Peyer's patch (tissue), 4 donors: ENCODE measurements around the gene LUC7L3. TPM values are rescaled to one million over a fixed set of nuclear protein-coding genes. Genes with fewer than 3 reads are reported as not detected.

ENCODE experiments used
- DNase-seq, 3 donors: peaks; one replicate each; pipeline ENCODE4 v3.0.0-alpha.2; 2017 to 2019
- H3K27ac ChIP-seq, 4 donors: fragments of 200-600 bp; sonication (generic); one replicate each; pipeline ENCODE4 v1.5.1; 2016 to 2019
- H3K27me3 ChIP-seq, 2 donors: fragments of 200-600 bp; sonication (generic); one replicate each; pipeline ENCODE4 v1.5.1; 2019
- H3K36me3 ChIP-seq, 3 donors: fragments of 200-600 bp; sonication (generic); one replicate each; pipeline ENCODE4 v1.5.1; 2016 to 2019
- H3K4me1 ChIP-seq, 4 donors: fragments of 200-600 bp; sonication (generic); one replicate each; pipeline ENCODE4 v1.5.1; 2016 to 2019
- H3K4me3 ChIP-seq, 4 donors: fragments of 200-600 bp; sonication (generic); 1 replicate in 3 of 4; 2 replicates in 1 of 4; pipeline ENCODE4 v1.5.1; 2016 to 2019; ENCODE audit warnings: mild to moderate bottlenecking in 1 of 4
- H3K9me3 ChIP-seq, 4 donors: fragments of 200-600 bp; sonication (generic); one replicate each; pipeline ENCODE4 v1.5.1; 2016 to 2019; ENCODE audit warnings: mild to moderate bottlenecking in 1 of 4
- POLR2A ChIP-seq, 2 donors: fragments of 450-650 bp; IDR thresholded peaks; one replicate each; pipeline ENCODE4 v1.5.1; 2017; ENCODE audit warnings: antibody characterized with exemption in 2 of 2, mild to moderate bottlenecking in 2 of 2, moderate library complexity in 2 of 2
- total RNA-seq, 4 donors: library from RNA; depleted of rRNA; stranded (reverse); fragments of >200 nt; gene quantifications; one replicate each; pipeline ENCODE4 v1.1.0, GENCODE V29; 2016
- TF ChIP-seq, protein P1 (sequence below), 6 experiments: fragments of 450-650 bp in 4 of 6; fragments of 200-600 bp in 2 of 6; sonication (generic) in 1 of 6; IDR thresholded peaks; one replicate each; pipeline ENCODE4 v1.5.1; 2017 to 2019; ENCODE audit warnings: antibody characterized with exemption in 6 of 6, mild to moderate bottlenecking in 3 of 6, moderate library complexity in 1 of 6

The LUC7L3 gene
- total RNA-seq, 4 donors from 2014 or later: 77.2 to 1,326 (median 139) TPM

DNA sequence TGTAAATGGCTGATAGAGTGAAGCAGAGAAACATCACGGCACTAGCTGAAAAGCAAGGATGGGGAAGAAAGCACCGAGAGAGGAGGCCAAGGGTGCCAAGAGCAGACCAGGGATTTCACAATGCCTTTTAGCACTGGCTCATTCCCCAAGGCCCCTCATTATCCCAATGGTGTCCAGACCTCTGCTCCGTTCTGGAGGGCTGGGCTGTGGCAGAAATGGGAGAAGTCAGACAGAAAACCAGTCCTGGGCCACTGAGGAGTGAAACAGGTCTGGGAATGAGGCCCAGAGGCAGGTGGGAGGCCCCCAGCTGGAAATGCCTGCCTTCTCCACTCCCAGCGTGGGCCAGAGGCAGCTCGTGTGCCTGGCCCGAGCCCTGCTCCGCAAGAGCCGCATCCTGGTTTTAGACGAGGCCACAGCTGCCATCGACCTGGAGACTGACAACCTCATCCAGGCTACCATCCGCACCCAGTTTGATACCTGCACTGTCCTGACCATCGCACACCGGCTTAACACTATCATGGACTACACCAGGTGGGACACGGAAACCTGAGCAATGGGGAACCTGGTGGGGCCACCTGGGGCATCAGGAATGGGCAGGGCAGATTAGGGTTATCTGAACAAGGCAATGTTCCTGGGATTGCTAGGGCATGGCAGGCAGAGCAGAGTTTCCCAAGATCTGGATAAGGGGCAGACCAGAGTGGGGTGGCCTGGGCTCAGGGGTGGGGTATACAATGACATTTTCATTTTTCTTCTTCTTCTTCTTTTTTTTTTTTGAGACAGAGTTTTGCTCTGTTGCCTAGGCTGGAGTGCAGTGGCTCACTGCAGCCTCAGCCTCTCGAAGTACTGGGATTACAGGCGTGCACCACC, 32.0 kb upstream of the LUC7L3 start:
- no peak for TF ChIP-seq POLR2A (IDR thresholded peaks at IDR 0.05)
- TF ChIP-seq, protein P1, sequence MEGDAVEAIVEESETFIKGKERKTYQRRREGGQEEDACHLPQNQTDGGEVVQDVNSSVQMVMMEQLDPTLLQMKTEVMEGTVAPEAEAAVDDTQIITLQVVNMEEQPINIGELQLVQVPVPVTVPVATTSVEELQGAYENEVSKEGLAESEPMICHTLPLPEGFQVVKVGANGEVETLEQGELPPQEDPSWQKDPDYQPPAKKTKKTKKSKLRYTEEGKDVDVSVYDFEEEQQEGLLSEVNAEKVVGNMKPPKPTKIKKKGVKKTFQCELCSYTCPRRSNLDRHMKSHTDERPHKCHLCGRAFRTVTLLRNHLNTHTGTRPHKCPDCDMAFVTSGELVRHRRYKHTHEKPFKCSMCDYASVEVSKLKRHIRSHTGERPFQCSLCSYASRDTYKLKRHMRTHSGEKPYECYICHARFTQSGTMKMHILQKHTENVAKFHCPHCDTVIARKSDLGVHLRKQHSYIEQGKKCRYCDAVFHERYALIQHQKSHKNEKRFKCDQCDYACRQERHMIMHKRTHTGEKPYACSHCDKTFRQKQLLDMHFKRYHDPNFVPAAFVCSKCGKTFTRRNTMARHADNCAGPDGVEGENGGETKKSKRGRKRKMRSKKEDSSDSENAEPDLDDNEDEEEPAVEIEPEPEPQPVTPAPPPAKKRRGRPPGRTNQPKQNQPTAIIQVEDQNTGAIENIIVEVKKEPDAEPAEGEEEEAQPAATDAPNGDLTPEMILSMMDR (IDR thresholded peaks at IDR 0.05): no peak
- Histone ChIP-seq H3K4me1 (peaks cover 0 to 82% (median 14%) of the 10 kb centered on the region in 4 donors), H3K4me3 (no peak overlapping the region), H3K36me3 (no peaks in the 10 kb centered on the region), H3K9me3 (no peaks in the 10 kb centered on the region), H3K27me3 (no peaks in the 10 kb centered on the region), H3K27ac (peak overlapping the region in 3 of 4 donors; percentile 67 to 91 (median 89))
- no peak for DNase-seq

DNA sequence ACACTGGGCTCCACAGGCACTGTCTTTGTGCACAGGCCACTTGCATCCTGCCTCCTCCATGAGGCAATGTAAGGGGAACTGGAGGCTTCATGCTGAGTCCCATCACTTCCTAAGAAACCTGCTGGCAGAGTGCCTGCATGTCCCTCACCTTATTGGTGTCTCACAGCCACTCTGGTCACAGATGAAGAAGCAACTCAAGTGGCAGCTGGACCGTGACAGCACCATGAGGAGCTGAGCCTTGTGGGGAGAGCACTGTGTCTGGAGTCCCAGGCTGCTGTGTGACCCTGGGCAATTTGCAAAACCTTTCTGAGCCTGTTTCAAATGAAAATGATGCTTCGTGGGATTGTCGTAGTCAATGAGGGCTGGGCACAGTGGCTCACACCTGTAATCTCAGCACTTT, 31.2 kb upstream of the LUC7L3 start:
- Histone ChIP-seq H3K27me3 (no peaks in the 10 kb centered on the region), H3K4me1 (peaks cover 0 to 88% (median 14%) of the 10 kb centered on the region in 4 donors), H3K4me3 (no peak overlapping the region), H3K36me3 (no peaks in the 10 kb centered on the region), H3K27ac (no peak overlapping the region), H3K9me3 (no peaks in the 10 kb centered on the region)
- no peak for DNase-seq
- no peak for TF ChIP-seq POLR2A (IDR thresholded peaks at IDR 0.05)
- TF ChIP-seq, protein P1 (IDR thresholded peaks at IDR 0.05): no peak

DNA sequence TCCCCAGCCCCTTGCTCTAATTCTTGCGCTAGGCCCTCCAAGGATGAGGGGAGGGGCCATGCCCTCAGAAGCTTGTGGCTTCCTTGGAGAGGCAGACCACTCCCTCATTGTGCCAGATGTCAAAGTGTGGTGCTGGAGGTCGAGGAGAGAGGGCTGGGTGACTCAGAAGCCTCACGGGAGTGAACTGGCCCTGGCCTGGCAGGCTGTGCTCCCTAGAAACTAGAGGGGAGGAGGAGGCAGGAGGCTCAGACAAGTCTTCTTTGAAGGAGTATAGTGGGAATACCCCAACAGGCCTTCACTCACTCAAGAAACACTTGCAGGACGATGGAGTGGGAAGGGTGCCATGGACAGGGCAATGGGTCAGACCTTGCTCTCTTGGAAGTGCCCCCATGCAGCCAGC, 30.2 kb upstream of the LUC7L3 start:
- Histone ChIP-seq H3K27me3 (no peaks in the 10 kb centered on the region), H3K27ac (peak overlapping the region in 1 of 4 donors; percentile 85), H3K4me3 (no peak overlapping the region), H3K4me1 (peaks cover 0 to 85% (median 14%) of the 10 kb centered on the region in 4 donors), H3K9me3 (no peaks in the 10 kb centered on the region), H3K36me3 (no peaks in the 10 kb centered on the region)
- DNase-seq: no peak
- TF ChIP-seq, protein P1 (IDR thresholded peaks at IDR 0.05): no peak
- TF ChIP-seq POLR2A (IDR thresholded peaks at IDR 0.05): no peak

DNA sequence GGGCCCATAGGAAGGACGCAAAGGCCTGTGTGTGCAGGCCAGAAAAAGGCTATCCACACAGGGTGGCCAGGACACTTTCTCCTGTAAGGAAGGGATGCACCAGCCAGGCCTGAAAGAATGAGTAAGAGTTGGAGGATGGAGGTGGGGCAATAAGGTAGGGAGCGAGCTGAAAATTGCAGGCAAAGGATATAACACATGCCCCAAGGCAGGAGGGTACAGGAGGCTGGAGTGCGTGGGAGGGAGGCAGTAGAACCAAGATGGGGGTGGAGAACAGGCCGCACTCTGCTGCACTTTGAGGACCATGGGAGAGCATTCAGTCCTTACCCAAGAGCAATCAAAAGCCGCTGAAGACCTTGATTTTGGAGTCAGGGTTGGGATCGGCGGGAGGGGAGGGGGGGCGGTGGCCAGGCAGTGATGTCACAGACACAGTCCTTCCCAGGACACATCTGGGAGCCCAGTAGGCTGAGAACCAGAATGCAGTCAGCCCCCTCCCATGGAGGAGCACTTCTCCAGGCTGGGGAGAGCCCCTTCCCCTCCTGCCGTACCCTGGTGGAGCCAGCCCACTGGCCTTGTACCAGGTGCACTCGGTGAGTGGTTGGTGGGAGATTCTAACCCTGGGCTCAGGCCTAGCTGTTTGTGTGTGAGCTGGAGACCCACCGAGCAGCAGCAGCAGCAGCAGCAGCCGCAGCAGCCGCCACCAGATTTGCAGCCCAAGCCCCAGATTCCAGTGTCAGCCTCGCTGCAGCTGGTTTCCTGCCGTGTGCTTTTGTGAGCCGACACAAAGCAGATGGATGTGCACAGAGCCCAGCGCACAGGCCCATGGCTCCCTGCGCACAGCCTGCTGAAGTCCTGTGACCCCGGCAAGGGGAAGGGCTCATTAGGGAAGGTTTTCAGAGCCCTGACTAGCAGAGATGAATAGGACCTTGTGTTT, 29.2 kb upstream of the LUC7L3 start:
- TF ChIP-seq POLR2A (IDR thresholded peaks at IDR 0.05): no peak
- TF ChIP-seq, protein P1 (IDR thresholded peaks at IDR 0.05): no peak
- Histone ChIP-seq H3K4me3 (no peak overlapping the region), H3K36me3 (no peaks in the 10 kb centered on the region), H3K27ac (peak overlapping the region; percentile 3 to 85 (median 70)), H3K4me1 (peaks cover 0 to 86% (median 12%) of the 10 kb centered on the region in 4 donors), H3K27me3 (no peaks in the 10 kb centered on the region), H3K9me3 (no peaks in the 10 kb centered on the region)
- no peak for DNase-seq

DNA sequence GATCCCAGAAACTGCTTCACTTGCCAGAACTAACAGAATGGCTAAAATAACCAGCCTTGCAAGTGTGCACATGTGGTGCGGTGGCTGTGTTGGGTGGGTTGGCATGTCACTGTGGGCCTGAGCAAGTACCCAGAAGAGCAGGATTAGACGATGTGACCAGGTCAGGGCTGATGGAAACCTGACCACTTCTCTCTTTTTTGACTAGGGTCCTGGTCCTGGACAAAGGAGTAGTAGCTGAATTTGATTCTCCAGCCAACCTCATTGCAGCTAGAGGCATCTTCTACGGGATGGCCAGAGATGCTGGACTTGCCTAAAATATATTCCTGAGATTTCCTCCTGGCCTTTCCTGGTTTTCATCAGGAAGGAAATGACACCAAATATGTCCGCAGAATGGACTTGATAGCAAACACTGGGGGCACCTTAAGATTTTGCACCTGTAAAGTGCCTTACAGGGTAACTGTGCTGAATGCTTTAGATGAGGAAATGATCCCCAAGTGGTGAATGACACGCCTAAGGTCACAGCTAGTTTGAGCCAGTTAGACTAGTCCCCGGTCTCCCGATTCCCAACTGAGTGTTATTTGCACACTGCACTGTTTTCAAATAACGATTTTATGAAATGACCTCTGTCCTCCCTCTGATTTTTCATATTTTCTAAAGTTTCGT, 28.4 kb upstream of the LUC7L3 start:
- no peak for DNase-seq
- peaks cover 0 to 78% (median 10%) of the 10 kb centered on the region in 4 donors for H3K4me1 ChIP-seq
- H3K27ac ChIP-seq: peak overlapping the region in 3 of 4 donors; percentile 60 to 85 (median 79)

More for the DNA sequence above, 28.4 kb upstream of the LUC7L3 start:
- H3K9me3 ChIP-seq: no peaks in the 10 kb centered on the region
- no peak for TF ChIP-seq POLR2A (IDR thresholded peaks at IDR 0.05)
- TF ChIP-seq, protein P1 (IDR thresholded peaks at IDR 0.05): no peak
- H3K36me3 ChIP-seq: peaks cover 0 to 8% (median 0%) of the 10 kb centered on the region in 3 donors
- no peaks in the 10 kb centered on the region for H3K27me3 ChIP-seq
- no peak overlapping the region for H3K4me3 ChIP-seq
